Sigmoid colon (tissue), 4 donors: Measurements from ENCODE around the gene PRKCZ.

Experiments
- CTCF ChIP-seq, 4 experiments: fragments of 450-650 bp in 3 of 4; fragments of 200-600 bp in 1 of 4; IDR thresholded peaks; one replicate each; pipeline ENCODE4 v1.5.1; 2016 to 2019; ENCODE audit warnings: antibody characterized with exemption in 4 of 4, mild to moderate bottlenecking in 3 of 4, moderate library complexity in 2 of 4
- EP300 ChIP-seq, 4 donors: sonication (generic); formaldehyde crosslinking; IDR thresholded peaks; one replicate each; pipeline ENCODE4 v1.6.1; 2017; ENCODE audit warnings: antibody characterized with exemption in 4 of 4
- POLR2A ChIP-seq, 2 donors: fragments of 450-650 bp; IDR thresholded peaks; one replicate each; pipeline ENCODE4 v1.6.1; 2016; ENCODE audit warnings: antibody characterized with exemption in 2 of 2, mild to moderate bottlenecking in 2 of 2, moderate library complexity in 2 of 2
- POLR2AphosphoS5 ChIP-seq, 4 donors: sonication (generic); formaldehyde crosslinking; IDR thresholded peaks; one replicate each; pipeline ENCODE4 v1.6.1; 2017; ENCODE audit warnings: antibody characterized with exemption in 4 of 4

DNA sequence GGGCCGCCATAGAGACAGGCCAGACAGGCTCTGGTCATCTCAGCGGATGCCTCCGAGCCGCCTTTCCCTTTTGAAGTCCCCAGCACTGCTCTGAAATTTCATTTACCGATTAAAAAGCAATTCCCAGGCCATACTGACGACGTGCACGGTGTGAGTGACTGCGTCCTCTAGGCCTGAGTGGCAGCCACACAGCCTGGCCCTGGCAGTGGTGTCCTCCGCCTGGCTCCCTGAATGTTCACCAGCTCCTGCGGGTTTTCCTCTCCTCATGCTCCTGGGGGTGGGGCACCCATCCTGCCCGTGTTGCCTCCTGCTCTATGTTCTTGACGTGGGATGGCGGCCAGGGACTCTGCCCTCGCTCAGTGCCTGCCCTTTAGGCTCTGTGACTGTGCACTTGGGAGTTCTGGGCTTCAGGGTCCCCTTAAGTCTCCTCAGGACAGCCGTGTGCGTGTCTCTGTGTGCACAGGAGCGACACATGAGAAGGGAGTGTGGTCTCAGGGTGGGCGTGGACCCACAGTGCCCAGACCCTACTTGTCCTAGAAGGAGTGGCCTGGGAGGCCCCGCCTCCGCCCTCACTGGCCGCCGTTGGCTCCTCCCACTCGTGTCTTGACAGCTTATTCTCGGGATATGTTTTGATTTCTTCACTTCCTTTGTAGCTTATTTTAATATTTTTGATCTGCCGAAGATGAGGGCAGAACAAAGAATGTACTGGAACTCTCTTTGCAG, 181.5 kb downstream of the PRKCZ start:
- TF ChIP-seq CTCF (IDR thresholded peaks at IDR 0.05) (no peak), POLR2AphosphoS5 (IDR thresholded peaks at IDR 0.05) (peak; percentile 35 to 71 (median 46)), POLR2A (IDR thresholded peaks at IDR 0.05) (no peak), EP300 (IDR thresholded peaks at IDR 0.05) (no peak)
